ENCODE measurements around the gene SPDYE6. TPM values are rescaled to one million over a fixed set of nuclear protein-coding genes. Genes with fewer than 3 reads are reported as not detected.

SPDYE6 gene
- not detected in 2 replicates for total RNA-seq

GRCh38 chr7:102356344-102356743 lies at the start of gene SPDYE6:
TSS of gene SPDYE6 (minus strand) at chr7:102356444. CDS start at chr7:102356023, 421 bp downstream.

GRCh38 chr7:102395873-102396709 lies 39.8 kb upstream of the SPDYE6 start, which contains the start of gene PRKRIP1:
TSS of gene PRKRIP1 (plus strand) at chr7:102396363. CDS start at chr7:102396412, 49 bp downstream.

Small RNAs within 50 kb of the gene (small RNA-seq; reads per million reads assigned to genes)
- gene AC091390.4 (not detected), gene MIR548O (0.09 reads per million), gene RF00019 (not detected)

Other genes starting within 250 kb of the SPDYE6 start
- gene SH2B2, start 69.6 kb downstream of the SPDYE6 start, total RNA-seq = 2.9 and 5.5 TPM in 2 replicates
- 15.3 and 17.7 TPM in 2 replicates for gene PRKRIP1, start 39.9 kb upstream of the SPDYE6 start, total RNA-seq
- gene ORAI2, start 77.1 kb upstream of the SPDYE6 start, total RNA-seq = 15.7 and 20.1 TPM in 2 replicates
- 12.1 and 19.6 TPM in 2 replicates for gene ALKBH4, start 108.4 kb upstream of the SPDYE6 start, total RNA-seq
- 17.7 and 20.8 TPM in 2 replicates for gene LRWD1, start 108.5 kb upstream of the SPDYE6 start, total RNA-seq
- gene POLR2J, start 122.5 kb upstream of the SPDYE6 start, total RNA-seq = 25.5 and 28.5 TPM in 2 replicates
- 0.65 and 2.0 TPM in 2 replicates for gene RASA4B, start 161.3 kb upstream of the SPDYE6 start, total RNA-seq
- gene UPK3BL2, start 187.3 kb upstream of the SPDYE6 start, total RNA-seq = 12.2 and 20.2 TPM in 2 replicates
- gene SPDYE2, start 194.8 kb upstream of the SPDYE6 start, total RNA-seq = not detected in 2 replicates
- gene POLR2J3, start 216.1 kb upstream of the SPDYE6 start, total RNA-seq = 27.9 and 60.4 TPM in 2 replicates

All from placental epithelial cell (primary cell).